HEK293T (cell line): ENCODE data around the gene C22orf31.

Source experiments
- ARNT ChIP-seq: fragments of 450-650 bp; IDR thresholded peaks from 2 replicates; pipeline ENCODE4 v1.6.1; 2017; ENCODE audit warnings: mild to moderate bottlenecking
- BHLHE40 ChIP-seq: fragments of 450-650 bp; IDR thresholded peaks from 2 replicates; pipeline ENCODE4 v1.6.1; 2016; ENCODE audit warnings: mild to moderate bottlenecking, moderate library complexity, borderline replicate concordance
- FOXA1 ChIP-seq: fragments of 450-650 bp; IDR thresholded peaks from 2 replicates; pipeline ENCODE4 v1.6.1; 2016; ENCODE audit warnings: mild to moderate bottlenecking
- FOXK2 ChIP-seq: fragments of 450-650 bp; IDR thresholded peaks from 2 replicates; pipeline ENCODE4 v1.6.1; 2016; ENCODE audit warnings: mild to moderate bottlenecking
- FOXM1 ChIP-seq: fragments of 450-650 bp; IDR thresholded peaks from 2 replicates; pipeline ENCODE4 v1.6.1; 2017; ENCODE audit warnings: mild to moderate bottlenecking, borderline replicate concordance
- HDGF ChIP-seq: fragments of 450-650 bp; IDR thresholded peaks from 2 replicates; pipeline ENCODE4 v1.6.1; 2017; ENCODE audit warnings: antibody characterized with exemption, borderline replicate concordance
- LEF1 ChIP-seq: fragments of 450-650 bp; IDR thresholded peaks from 2 replicates; pipeline ENCODE4 v1.6.1; 2017; ENCODE audit warnings: mild to moderate bottlenecking, borderline replicate concordance
- NFRKB ChIP-seq: fragments of 450-650 bp; IDR thresholded peaks from 2 replicates; pipeline ENCODE4 v1.6.1; 2016; ENCODE audit warnings: mild to moderate bottlenecking, moderate library complexity
- SP1 ChIP-seq: fragments of 450-650 bp; IDR thresholded peaks from 2 replicates; pipeline ENCODE4 v1.6.1; 2017
- SUZ12 ChIP-seq: fragments of 450-650 bp; IDR thresholded peaks from 2 replicates; pipeline ENCODE4 v1.6.1; 2016; ENCODE audit warnings: mild to moderate bottlenecking
- TARDBP ChIP-seq: fragments of 450-650 bp; IDR thresholded peaks from 2 replicates; pipeline ENCODE4 v1.6.1; 2016
- TF ChIP-seq, protein P1 (sequence below): fragments of 450-650 bp; IDR thresholded peaks from 2 replicates; pipeline ENCODE4 v1.6.1; 2016

DNA sequence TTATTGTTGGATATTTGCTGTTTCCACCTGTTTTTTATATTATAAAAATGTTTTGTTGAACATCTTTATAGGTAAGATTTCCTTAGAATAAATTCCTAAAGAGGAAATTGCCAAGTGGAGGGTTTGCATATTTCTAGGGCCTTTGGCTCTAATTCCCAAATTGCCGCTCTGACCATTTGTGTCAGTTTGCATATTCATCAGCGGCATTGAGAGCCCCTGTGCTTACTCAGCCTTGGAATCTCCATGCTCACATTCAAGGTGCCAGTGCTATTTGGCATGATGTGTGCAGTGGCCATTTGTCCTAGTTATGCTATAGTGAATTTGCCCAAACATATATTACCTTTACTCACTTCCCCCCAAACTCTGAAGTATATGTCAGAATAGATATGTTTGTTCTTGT lies 36.7 kb upstream of the C22orf31 start:
- TF ChIP-seq SP1 = no peak
- no peak for TF ChIP-seq TARDBP
- TF ChIP-seq SUZ12 = no peak
- no peak for TF ChIP-seq LEF1
- no peak for TF ChIP-seq ARNT
- no peak for TF ChIP-seq FOXK2
- no peak for TF ChIP-seq FOXM1
- no peak for TF ChIP-seq HDGF
- no peak for TF ChIP-seq FOXA1
- TF ChIP-seq, protein P1, sequence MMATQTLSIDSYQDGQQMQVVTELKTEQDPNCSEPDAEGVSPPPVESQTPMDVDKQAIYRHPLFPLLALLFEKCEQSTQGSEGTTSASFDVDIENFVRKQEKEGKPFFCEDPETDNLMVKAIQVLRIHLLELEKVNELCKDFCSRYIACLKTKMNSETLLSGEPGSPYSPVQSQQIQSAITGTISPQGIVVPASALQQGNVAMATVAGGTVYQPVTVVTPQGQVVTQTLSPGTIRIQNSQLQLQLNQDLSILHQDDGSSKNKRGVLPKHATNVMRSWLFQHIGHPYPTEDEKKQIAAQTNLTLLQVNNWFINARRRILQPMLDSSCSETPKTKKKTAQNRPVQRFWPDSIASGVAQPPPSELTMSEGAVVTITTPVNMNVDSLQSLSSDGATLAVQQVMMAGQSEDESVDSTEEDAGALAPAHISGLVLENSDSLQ = no peak
- no peak for TF ChIP-seq BHLHE40
- no peak for TF ChIP-seq NFRKB
